K562 (cell line): ENCODE measurements around the gene SEPTIN2. TPM values are rescaled to one million over a fixed set of nuclear protein-coding genes. Genes with fewer than 3 reads are reported as not detected.

Experiments
- CBFA2T2 ChIP-seq: fragments of 450-650 bp; conservative IDR thresholded peaks from 2 replicates; pipeline ENCODE4 v1.6.1; 2017; ENCODE audit warnings: mild to moderate bottlenecking
- FOXM1 ChIP-seq, 2 experiments: fragments of 450-650 bp in 1 of 2; sonication (generic) in 1 of 2; formaldehyde crosslinking in 1 of 2; IDR thresholded peaks; 2 replicates each; pipeline versions ENCODE4 v1.6.1 to v1.9.0; 2017 to 2022; ENCODE audit warnings: low read depth in 2 of 2, mild to moderate bottlenecking in 2 of 2, missing genetic modification reagents in 1 of 2, moderate library complexity in 1 of 2
- KLF16 ChIP-seq: IDR thresholded peaks from 2 replicates; pipeline ENCODE4 v1.6.1; 2016; ENCODE audit warnings: antibody characterized with exemption
- polyA plus RNA-seq, 8 experiments: library from polyadenylated mRNA; depleted of rRNA in 4 of 8; stranded (reverse) in 5 of 8; unstranded in 3 of 8; fragments of >200 nt; fragmentation: Nextera tagmentation in 2 of 8; fragmentation: Illumina TruSeq in 1 of 8; extraction: Ambion mirVana in 2 of 8; extraction: Trizol in 1 of 8; gene quantifications; 2 replicates each; pipeline versions ENCODE4 v1.2.1 to v1.2.3, GENCODE V29; 2011 to 2014; ENCODE audit warnings: inconsistent platforms in 1 of 8, missing spikeins in 1 of 8
- total RNA-seq, 7 experiments: library from RNA; depleted of rRNA in 6 of 7; stranded (reverse); fragments of >200 nt in 6 of 7; fragmentation: Illumina TruSeq in 2 of 7; extraction: Trizol in 2 of 7; gene quantifications; 2 replicates each; pipeline versions ENCODE4 v1.2.1 to v1.2.3, GENCODE V29; 2011 to 2021; ENCODE audit warnings: low replicate concordance in 1 of 7
- TF ChIP-seq, protein P1 (sequence below): fragments of 450-650 bp; IDR thresholded peaks from 2 replicates; pipeline ENCODE4 v1.6.1; 2016; ENCODE audit warnings: mild to moderate bottlenecking, moderate library complexity

The SEPTIN2 gene
- total and polyA plus RNA-seq, 9 of the 15 experiments (the other 6 are each of a cell fraction or from before 2014, with no cell fraction given), result 121 to 367 (median 166) TPM

DNA sequence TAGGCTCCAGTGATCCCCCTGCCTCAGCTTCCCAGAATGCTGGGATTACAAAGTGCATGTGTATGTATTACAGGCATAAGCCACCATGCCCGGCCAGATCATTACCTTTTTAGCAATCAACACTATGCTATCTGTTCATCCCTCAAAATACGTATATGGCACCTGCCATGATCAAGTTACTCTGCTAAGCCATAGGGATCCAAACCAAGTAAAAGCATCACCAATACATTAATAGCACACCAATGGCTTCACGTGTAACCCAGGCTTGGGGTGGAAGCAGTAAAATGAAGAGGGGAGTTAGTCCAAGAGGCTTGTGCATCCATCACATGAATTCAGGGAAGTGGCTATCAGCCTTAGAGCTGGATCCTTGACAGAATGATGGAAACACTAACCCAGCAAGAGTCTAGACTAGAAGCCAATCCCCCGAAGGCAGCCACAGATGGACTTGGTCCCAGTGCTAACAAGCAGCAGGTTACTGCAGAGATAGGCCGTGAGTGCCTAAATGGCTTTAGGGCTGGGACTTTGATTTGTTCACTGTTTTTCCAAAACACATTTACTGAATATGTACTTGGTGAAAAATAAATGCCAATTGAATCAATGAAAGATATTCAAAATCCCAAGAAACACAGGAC, 11.6 kb upstream of the SEPTIN2 start (continued):
- TF ChIP-seq, protein P1, sequence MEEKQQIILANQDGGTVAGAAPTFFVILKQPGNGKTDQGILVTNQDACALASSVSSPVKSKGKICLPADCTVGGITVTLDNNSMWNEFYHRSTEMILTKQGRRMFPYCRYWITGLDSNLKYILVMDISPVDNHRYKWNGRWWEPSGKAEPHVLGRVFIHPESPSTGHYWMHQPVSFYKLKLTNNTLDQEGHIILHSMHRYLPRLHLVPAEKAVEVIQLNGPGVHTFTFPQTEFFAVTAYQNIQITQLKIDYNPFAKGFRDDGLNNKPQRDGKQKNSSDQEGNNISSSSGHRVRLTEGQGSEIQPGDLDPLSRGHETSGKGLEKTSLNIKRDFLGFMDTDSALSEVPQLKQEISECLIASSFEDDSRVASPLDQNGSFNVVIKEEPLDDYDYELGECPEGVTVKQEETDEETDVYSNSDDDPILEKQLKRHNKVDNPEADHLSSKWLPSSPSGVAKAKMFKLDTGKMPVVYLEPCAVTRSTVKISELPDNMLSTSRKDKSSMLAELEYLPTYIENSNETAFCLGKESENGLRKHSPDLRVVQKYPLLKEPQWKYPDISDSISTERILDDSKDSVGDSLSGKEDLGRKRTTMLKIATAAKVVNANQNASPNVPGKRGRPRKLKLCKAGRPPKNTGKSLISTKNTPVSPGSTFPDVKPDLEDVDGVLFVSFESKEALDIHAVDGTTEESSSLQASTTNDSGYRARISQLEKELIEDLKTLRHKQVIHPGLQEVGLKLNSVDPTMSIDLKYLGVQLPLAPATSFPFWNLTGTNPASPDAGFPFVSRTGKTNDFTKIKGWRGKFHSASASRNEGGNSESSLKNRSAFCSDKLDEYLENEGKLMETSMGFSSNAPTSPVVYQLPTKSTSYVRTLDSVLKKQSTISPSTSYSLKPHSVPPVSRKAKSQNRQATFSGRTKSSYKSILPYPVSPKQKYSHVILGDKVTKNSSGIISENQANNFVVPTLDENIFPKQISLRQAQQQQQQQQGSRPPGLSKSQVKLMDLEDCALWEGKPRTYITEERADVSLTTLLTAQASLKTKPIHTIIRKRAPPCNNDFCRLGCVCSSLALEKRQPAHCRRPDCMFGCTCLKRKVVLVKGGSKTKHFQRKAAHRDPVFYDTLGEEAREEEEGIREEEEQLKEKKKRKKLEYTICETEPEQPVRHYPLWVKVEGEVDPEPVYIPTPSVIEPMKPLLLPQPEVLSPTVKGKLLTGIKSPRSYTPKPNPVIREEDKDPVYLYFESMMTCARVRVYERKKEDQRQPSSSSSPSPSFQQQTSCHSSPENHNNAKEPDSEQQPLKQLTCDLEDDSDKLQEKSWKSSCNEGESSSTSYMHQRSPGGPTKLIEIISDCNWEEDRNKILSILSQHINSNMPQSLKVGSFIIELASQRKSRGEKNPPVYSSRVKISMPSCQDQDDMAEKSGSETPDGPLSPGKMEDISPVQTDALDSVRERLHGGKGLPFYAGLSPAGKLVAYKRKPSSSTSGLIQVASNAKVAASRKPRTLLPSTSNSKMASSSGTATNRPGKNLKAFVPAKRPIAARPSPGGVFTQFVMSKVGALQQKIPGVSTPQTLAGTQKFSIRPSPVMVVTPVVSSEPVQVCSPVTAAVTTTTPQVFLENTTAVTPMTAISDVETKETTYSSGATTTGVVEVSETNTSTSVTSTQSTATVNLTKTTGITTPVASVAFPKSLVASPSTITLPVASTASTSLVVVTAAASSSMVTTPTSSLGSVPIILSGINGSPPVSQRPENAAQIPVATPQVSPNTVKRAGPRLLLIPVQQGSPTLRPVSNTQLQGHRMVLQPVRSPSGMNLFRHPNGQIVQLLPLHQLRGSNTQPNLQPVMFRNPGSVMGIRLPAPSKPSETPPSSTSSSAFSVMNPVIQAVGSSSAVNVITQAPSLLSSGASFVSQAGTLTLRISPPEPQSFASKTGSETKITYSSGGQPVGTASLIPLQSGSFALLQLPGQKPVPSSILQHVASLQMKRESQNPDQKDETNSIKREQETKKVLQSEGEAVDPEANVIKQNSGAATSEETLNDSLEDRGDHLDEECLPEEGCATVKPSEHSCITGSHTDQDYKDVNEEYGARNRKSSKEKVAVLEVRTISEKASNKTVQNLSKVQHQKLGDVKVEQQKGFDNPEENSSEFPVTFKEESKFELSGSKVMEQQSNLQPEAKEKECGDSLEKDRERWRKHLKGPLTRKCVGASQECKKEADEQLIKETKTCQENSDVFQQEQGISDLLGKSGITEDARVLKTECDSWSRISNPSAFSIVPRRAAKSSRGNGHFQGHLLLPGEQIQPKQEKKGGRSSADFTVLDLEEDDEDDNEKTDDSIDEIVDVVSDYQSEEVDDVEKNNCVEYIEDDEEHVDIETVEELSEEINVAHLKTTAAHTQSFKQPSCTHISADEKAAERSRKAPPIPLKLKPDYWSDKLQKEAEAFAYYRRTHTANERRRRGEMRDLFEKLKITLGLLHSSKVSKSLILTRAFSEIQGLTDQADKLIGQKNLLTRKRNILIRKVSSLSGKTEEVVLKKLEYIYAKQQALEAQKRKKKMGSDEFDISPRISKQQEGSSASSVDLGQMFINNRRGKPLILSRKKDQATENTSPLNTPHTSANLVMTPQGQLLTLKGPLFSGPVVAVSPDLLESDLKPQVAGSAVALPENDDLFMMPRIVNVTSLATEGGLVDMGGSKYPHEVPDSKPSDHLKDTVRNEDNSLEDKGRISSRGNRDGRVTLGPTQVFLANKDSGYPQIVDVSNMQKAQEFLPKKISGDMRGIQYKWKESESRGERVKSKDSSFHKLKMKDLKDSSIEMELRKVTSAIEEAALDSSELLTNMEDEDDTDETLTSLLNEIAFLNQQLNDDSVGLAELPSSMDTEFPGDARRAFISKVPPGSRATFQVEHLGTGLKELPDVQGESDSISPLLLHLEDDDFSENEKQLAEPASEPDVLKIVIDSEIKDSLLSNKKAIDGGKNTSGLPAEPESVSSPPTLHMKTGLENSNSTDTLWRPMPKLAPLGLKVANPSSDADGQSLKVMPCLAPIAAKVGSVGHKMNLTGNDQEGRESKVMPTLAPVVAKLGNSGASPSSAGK, result no peak
- no peak for TF ChIP-seq FOXM1 (IDR thresholded peaks at IDR 0.05; ENCODE audit: low read depth)
- TF ChIP-seq FOXM1 (CRISPR knock-in tag; IDR thresholded peaks at IDR 0.05; ENCODE audit: low read depth), result no peak
- TF ChIP-seq CBFA2T2, result no peak
- TF ChIP-seq KLF16, result no peak
